Astrocyte (in vitro differentiated cells and primary cell): ENCODE results near the gene C15orf62. TPM values are rescaled to one million over a fixed set of nuclear protein-coding genes. Genes with fewer than 3 reads are reported as not detected.

Experiments
- DNase-seq: peaks from one replicate; pipeline ENCODE4 v3.0.0-alpha.2; 2010; ENCODE audit warnings: low read depth
- FAIRE-seq: peaks from 2 replicates; lab custom pipeline; 2011; peaks lifted over from hg19 to GRCh38; lab: Jason Lieb, UNC
- H2AFZ ChIP-seq: 2 replicates; pipeline ENCODE4 v1.6.0; 2012; ENCODE audit warnings: low read depth, low read length, inconsistent platforms
- H3K27ac ChIP-seq: 2 replicates; pipeline ENCODE4 v1.5.1; 2011; ENCODE audit warnings: low read depth, low read length, inconsistent platforms
- H3K27me3 ChIP-seq: 2 replicates; pipeline ENCODE4 v1.6.0; 2011; ENCODE audit warnings: low read length, inconsistent platforms; ENCODE audit not compliant: insufficient read depth
- H3K36me3 ChIP-seq: 2 replicates; pipeline ENCODE4 v1.5.1; 2011; ENCODE audit warnings: low read length, inconsistent platforms; ENCODE audit not compliant: insufficient read depth
- H3K4me1 ChIP-seq: 2 replicates; pipeline ENCODE4 v1.5.1; 2011; ENCODE audit warnings: low read length, inconsistent platforms; ENCODE audit not compliant: insufficient read depth
- H3K4me2 ChIP-seq: 2 replicates; pipeline ENCODE4 v1.6.0; 2012; ENCODE audit warnings: low read length, inconsistent platforms
- H3K4me3 ChIP-seq: 2 replicates; pipeline ENCODE4 v1.5.1; 2011; ENCODE audit warnings: low read depth, mild to moderate bottlenecking, low read length, inconsistent platforms; ENCODE audit not compliant: insufficient read depth
- H3K79me2 ChIP-seq: 2 replicates; pipeline ENCODE4 v1.6.0; 2012; ENCODE audit warnings: mild to moderate bottlenecking, low read length, inconsistent platforms; ENCODE audit not compliant: insufficient read depth
- H3K9ac ChIP-seq: 2 replicates; pipeline ENCODE4 v1.6.0; 2012; ENCODE audit warnings: mild to moderate bottlenecking, low read length, inconsistent platforms
- H3K9me3 ChIP-seq: 2 replicates; pipeline ENCODE4 v1.5.1; 2012; ENCODE audit warnings: low read depth, mild to moderate bottlenecking, low read length, inconsistent platforms; ENCODE audit not compliant: insufficient read depth
- H4K20me1 ChIP-seq: 2 replicates; pipeline ENCODE4 v1.6.0; 2012; ENCODE audit warnings: low read length, inconsistent platforms; ENCODE audit not compliant: insufficient read depth
- H3K27ac Mint-ChIP-seq: one replicate; pipeline ENCODE4 v1.8.0; 2021; ENCODE audit warnings: mild to moderate bottlenecking, mixed read lengths; ENCODE audit not compliant: unreplicated experiment
- H3K27me3 Mint-ChIP-seq: one replicate; pipeline ENCODE4 v1.8.0; 2021; ENCODE audit warnings: low read depth, mixed read lengths; ENCODE audit not compliant: unreplicated experiment
- H3K36me3 Mint-ChIP-seq: one replicate; pipeline ENCODE4 v1.8.0; 2021; ENCODE audit warnings: low read depth, mixed read lengths; ENCODE audit not compliant: unreplicated experiment
- H3K4me1 Mint-ChIP-seq: one replicate; pipeline ENCODE4 v1.8.0; 2021; ENCODE audit warnings: low read depth, mixed read lengths; ENCODE audit not compliant: unreplicated experiment
- H3K4me3 Mint-ChIP-seq: one replicate; pipeline ENCODE4 v1.8.0; 2021; ENCODE audit warnings: mild to moderate bottlenecking, moderate library complexity, mixed read lengths; ENCODE audit not compliant: unreplicated experiment
- H3K9me3 Mint-ChIP-seq: one replicate; pipeline ENCODE4 v1.8.0; 2021; ENCODE audit warnings: mild to moderate bottlenecking, mixed read lengths; ENCODE audit not compliant: unreplicated experiment
- EZH2 ChIP-seq: IDR thresholded peaks from 2 replicates; pipeline ENCODE4 v1.6.1; 2012; ENCODE audit warnings: mild to moderate bottlenecking, low read length, inconsistent platforms; ENCODE audit not compliant: insufficient read depth
- total RNA-seq: library from RNA; stranded (reverse); gene quantifications from 2 replicates; pipeline ENCODE4 v1.2.1, GENCODE V29; 2021
- TF ChIP-seq, protein P1 (sequence below): IDR thresholded peaks from 2 replicates; pipeline ENCODE4 v1.5.1; 2011; ENCODE audit warnings: low read depth, mild to moderate bottlenecking, inconsistent platforms, low read length, moderate library complexity; ENCODE audit not compliant: insufficient read depth

C15orf62 gene
- total RNA-seq, 1 donor from 2014 or later = not detected

GRCh38 chr15:40796512-40796911, 26.7 kb downstream of the C15orf62 start:
- peaks cover 17% of the 10 kb centered on the region for H3K36me3 Mint-ChIP-seq
- peaks cover 3% of the 10 kb centered on the region for H3K36me3 ChIP-seq
- peaks cover 15% of the 10 kb centered on the region for H3K4me1 Mint-ChIP-seq
- peaks cover 16% of the 10 kb centered on the region for H3K4me1 ChIP-seq
- H3K9ac ChIP-seq = no peak overlapping the region
- TF ChIP-seq EZH2 = no peak
- TF ChIP-seq, protein P1, sequence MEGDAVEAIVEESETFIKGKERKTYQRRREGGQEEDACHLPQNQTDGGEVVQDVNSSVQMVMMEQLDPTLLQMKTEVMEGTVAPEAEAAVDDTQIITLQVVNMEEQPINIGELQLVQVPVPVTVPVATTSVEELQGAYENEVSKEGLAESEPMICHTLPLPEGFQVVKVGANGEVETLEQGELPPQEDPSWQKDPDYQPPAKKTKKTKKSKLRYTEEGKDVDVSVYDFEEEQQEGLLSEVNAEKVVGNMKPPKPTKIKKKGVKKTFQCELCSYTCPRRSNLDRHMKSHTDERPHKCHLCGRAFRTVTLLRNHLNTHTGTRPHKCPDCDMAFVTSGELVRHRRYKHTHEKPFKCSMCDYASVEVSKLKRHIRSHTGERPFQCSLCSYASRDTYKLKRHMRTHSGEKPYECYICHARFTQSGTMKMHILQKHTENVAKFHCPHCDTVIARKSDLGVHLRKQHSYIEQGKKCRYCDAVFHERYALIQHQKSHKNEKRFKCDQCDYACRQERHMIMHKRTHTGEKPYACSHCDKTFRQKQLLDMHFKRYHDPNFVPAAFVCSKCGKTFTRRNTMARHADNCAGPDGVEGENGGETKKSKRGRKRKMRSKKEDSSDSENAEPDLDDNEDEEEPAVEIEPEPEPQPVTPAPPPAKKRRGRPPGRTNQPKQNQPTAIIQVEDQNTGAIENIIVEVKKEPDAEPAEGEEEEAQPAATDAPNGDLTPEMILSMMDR = no peak
- no peak overlapping the region for H3K4me3 ChIP-seq
- DNase-seq (no peak), FAIRE-seq (no peak)
- no peak overlapping the region for H3K27ac ChIP-seq
- H3K79me2 ChIP-seq = peaks cover 40% of the 10 kb centered on the region
- no peaks in the 10 kb centered on the region for H3K27me3 Mint-ChIP-seq
- no peaks in the 10 kb centered on the region for H3K27me3 ChIP-seq
- no peaks in the 10 kb centered on the region for H3K9me3 Mint-ChIP-seq
- no peak overlapping the region for H2AFZ ChIP-seq
- H4K20me1 ChIP-seq = peaks cover 18% of the 10 kb centered on the region
- no peaks in the 10 kb centered on the region for H3K9me3 ChIP-seq
- H3K4me3 Mint-ChIP-seq = no peak overlapping the region
- no peak overlapping the region for H3K4me2 ChIP-seq
- H3K27ac Mint-ChIP-seq = no peak overlapping the region

- peaks cover 55% of the 10 kb centered on the region for H3K79me2 ChIP-seq
Observed at GRCh38 chr15:40799523-40799922, 29.7 kb downstream of the C15orf62 start.

DNA sequence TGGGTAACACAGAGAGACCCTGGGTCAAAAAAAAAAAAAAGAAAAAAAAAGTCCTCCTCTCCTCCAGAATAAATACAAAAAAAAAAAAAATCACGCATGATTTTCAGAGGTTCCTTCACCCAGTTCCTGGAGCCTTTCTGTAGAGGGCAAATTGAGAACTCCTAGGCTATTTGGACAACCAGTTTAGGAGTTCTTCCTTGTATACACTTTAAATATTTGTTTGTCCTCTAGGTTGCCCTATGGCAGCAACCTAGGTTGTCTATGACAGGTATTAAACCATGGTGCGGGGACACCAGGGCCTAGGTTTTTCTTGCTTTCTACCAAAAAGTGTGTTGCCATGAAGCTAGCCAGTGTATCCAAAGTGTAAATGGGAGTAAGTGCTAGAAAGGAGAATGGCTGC, 33.3 kb downstream of the C15orf62 start:
- H2AFZ ChIP-seq = no peak overlapping the region
- TF ChIP-seq, protein P1 = no peak
- no peak for TF ChIP-seq EZH2
- Mint-ChIP-seq H3K9me3 (no peaks in the 10 kb centered on the region), H3K27ac (no peak overlapping the region), H3K4me3 (no peak overlapping the region), H3K27me3 (no peaks in the 10 kb centered on the region), H3K36me3 (peaks cover 6% of the 10 kb centered on the region), H3K4me1 (peaks cover 8% of the 10 kb centered on the region)
- no peak overlapping the region for H3K9ac ChIP-seq
- no peak for FAIRE-seq
- DNase-seq = no peak
- H3K9me3 ChIP-seq = no peaks in the 10 kb centered on the region
- no peak overlapping the region for H3K27ac ChIP-seq
- peaks cover 8% of the 10 kb centered on the region for H3K4me1 ChIP-seq
- no peak overlapping the region for H3K4me3 ChIP-seq
- peaks cover 53% of the 10 kb centered on the region for H3K79me2 ChIP-seq
- no peaks in the 10 kb centered on the region for H3K36me3 ChIP-seq
- no peaks in the 10 kb centered on the region for H3K27me3 ChIP-seq
- H4K20me1 ChIP-seq = peaks cover 24% of the 10 kb centered on the region
- no peak overlapping the region for H3K4me2 ChIP-seq

More at GRCh38 chr15:40799523-40799922, 29.7 kb downstream of the C15orf62 start:
- H3K27me3 ChIP-seq = no peaks in the 10 kb centered on the region
- FAIRE-seq = no peak
- TF ChIP-seq, protein P1 = no peak
- no peak for TF ChIP-seq EZH2
- H3K9me3 ChIP-seq = no peaks in the 10 kb centered on the region
- no peaks in the 10 kb centered on the region for H3K9me3 Mint-ChIP-seq
- no peak for DNase-seq
- no peaks in the 10 kb centered on the region for H3K27me3 Mint-ChIP-seq
- no peak overlapping the region for H3K4me3 ChIP-seq
- no peak overlapping the region for H3K27ac Mint-ChIP-seq
- H3K9ac ChIP-seq = no peak overlapping the region
- H4K20me1 ChIP-seq = peaks cover 37% of the 10 kb centered on the region
- H3K36me3 Mint-ChIP-seq = peaks cover 7% of the 10 kb centered on the region
- H2AFZ ChIP-seq = no peak overlapping the region
- H3K4me1 Mint-ChIP-seq = peaks cover 6% of the 10 kb centered on the region
- H3K36me3 ChIP-seq = no peaks in the 10 kb centered on the region
- H3K4me1 ChIP-seq = no peaks in the 10 kb centered on the region
- no peak overlapping the region for H3K27ac ChIP-seq
- H3K4me2 ChIP-seq = no peak overlapping the region
- no peak overlapping the region for H3K4me3 Mint-ChIP-seq
